Kidney capillary endothelial cell (primary cell): ENCODE data around the gene DLG5.

Experiments used
- DNase-seq: peaks from one replicate; pipeline ENCODE4 v3.0.0-alpha.2; 2018; ENCODE audit warnings: low spot score

Gene DLG5

DNA sequence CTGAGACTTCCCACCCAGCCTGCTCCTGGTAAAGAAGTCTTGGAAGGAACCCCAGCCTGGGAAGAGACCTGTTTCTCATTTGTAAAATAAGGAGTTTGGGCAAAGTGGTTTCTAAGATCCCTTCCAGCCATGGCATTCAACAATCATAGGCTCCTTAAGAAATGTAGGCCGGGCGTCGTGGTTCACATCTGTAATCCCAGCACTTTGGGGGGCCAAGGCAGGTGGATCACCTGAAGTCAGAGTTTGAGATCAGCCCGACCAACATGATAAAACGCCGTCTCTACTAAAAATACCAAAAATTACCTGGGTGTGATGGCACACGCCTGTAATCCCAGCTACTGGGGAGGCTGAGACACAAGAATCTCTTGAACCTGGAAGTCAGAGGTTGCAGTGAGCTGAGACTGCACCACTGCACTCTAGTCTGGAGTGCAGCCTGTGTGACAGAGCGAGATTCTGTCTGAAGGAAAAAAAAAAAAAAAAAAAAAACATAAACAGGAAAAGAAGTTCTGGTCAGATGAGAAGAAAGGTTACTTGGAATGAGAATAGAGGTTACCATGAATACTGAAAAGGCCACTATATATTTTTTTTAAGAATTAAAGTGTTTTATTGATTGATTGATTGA lies 15.9 kb downstream of the DLG5 start:
- no peak for DNase-seq

DNA sequence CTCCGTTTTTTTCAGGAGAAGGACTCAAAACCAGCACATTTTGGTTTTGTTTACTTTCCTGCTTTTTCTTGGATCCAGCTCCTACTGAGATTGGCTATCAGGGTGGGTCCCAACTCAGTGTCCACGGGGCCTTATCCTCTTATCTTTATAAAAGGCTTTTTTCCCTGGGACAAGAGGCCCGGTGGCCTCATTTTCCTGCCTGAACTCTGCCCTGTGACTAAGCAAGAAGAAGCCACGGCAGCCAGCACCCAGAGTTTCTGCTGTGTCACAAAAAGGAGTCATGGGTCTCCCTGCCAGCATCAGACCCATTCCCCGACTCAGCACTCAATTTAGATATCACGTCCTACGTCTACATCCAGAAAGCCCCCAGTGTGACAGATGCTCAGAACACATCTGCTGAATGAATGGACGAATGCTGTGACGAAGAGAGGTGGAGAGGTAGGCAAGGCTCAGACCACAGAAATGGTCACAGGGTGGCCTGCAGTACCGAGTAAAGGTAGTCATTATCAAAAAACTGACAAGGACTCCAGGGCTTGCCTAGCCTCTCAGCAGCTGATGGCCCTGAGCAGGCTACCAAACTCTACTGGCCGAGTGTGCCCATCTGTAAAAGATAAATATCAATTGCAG lies 16.7 kb downstream of the DLG5 start:
- no peak for DNase-seq

DNA sequence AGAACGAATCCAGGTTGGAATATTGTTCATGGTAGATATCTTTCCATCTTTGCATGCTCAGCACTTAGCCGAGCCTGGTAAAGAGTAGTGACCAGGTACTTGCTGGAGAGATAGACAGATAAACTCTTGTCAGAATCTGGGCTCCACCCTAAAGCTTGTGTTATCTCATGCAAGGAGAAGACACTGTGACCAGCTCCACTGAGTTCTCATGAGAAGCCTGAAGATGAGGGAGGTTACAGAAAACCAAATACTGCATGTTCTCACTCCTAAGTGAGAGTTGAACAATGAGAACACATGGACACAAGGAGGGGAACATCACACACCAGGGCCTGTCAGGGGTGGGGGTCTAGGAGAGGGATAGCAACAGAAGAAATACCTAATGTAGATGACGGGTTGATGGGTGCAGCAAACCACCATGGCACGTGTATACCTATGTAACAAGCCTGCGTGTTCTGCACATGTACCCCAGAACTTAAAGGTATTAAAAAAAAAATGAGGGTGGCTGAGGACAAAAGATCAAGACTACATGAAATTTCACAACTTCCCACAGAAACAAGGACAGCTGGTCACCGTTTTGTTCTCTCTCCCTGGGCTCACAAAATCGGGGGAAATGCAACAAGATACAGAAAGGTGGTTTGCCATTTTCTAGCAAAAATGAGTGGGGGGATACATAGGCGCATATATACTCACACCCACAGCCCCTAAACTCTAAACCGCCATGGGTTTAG lies 17.4 kb downstream of the DLG5 start:
- DNase-seq, result no peak

- DNase-seq, result no peak
Observed at GRCh38 chr10:77907900-77908717, 18.4 kb downstream of the DLG5 start.

DNA sequence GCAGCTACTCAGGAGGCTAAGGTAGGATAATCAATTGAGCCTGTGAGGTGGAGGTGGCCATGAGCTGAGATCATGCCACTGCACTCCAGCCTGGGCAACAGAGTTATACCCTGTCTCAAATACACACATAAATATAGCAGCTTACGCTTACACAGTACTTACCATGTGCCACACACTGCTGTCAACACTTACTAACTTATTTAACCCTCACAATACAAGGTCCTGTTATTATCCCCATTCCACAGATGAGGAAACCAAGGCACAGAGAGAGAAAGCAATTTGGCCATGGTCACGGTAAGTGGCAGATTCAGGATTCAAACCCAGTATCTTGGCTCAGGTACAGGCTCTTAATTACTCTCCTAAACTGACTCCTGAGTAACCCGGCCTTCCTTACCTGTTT lies 19.1 kb downstream of the DLG5 start:
- DNase-seq, result no peak

- no peak for DNase-seq
Observed at GRCh38 chr10:77906951-77907421, 19.6 kb downstream of the DLG5 start.

DNA sequence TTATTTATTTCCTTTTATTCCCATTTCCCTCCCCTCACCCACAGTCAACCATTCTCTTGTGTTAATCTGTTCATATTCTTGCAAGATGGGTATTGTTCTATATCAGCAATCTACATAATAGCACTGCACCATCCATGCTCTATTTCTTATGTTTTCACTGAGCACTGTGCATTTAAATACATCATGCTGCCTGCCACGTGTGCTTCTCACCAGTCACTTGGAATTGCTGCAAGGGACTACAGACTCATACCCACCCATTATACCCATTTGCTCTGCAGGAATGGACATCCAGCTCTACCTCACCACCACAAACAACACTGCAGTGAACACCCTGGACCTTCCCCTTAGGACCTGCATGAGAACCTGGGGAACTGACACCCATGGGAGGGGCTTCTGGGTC lies 20.8 kb downstream of the DLG5 start:
- DNase-seq, result no peak

DNA sequence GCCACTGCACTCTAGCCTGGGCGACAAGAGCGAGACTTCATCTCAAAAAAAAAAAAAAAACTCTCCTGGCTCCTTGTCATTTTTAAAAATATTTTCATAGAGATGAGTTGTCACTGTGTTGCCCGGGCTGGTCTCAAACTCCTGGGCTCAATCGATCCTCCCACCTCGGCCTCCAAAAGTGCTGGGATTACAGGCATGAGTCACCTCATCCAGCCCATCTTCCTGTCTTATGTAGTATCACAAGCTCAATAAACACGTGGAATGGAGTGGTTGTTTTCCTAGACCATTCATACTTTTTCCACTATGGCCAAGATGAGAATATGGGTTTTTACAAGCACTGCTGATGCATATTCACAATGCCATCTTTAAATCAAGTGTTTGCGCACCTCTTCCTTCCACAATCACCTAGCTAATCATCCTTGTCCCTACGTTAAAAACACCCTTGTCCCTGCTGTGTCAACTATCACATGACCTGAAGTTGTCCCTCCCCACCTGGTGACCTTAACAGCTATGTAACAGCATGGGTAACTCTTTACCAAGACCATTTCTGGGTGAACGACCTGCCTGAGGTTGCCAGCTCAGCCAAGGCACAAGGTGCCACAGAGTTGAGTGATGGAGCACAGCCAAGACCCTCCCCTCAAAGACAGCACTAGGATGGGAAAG lies 21.3 kb downstream of the DLG5 start:
- DNase-seq, result no peak

DNA sequence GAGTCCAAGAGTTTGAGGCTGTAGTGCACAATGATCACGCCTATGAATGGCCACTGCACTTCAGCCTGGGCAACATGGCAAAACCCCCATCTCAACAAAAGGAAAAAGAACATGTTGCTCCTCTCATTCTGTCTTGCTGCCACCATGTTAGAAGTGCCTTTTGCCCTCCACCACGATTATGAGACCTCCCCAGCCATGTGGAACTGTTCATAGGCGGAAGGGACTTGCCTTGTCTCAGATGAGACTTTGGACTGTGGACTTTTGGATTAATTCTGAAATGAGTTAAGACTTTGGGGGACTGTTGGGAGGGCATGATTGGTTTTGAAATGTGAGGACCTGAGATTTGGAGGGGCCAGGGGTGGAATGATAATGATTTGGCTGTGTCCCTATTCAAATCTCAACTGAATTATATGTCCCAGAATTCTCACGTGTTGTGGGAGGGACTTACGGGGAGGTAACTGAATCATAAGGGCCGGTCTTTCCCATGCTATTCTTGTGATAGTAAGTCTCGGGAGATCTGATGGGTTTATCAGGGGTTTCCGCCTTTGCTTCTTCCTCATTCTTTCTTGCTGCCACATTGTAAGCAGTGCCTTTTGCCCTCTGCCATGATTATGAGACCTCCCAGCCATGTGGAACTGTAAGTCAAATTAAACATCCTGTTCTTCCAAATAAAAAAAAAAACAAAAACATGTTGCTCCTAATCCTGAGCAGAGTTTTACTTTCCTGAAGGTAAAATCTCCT lies 22.3 kb downstream of the DLG5 start:
- DNase-seq, result no peak

DNA sequence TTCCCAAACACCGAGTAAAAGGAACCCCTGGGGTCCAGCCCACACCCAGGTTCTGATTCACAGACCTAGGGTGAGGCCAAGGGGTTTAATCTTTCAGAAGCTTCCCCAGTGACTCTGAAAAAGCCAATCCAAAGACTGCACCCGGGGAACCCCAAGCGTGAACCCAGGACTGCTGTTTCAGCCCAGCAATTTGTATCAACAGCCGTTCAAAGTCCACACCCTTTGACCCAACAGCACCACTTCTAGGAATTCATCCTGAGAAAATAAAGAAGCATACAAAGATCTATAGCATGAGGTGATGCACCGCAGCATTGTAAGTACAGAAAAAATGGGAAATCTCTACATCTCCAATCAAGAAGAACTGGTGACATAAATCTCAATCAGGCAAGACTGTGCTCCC lies 24.4 kb downstream of the DLG5 start:
- no peak for DNase-seq

DNA sequence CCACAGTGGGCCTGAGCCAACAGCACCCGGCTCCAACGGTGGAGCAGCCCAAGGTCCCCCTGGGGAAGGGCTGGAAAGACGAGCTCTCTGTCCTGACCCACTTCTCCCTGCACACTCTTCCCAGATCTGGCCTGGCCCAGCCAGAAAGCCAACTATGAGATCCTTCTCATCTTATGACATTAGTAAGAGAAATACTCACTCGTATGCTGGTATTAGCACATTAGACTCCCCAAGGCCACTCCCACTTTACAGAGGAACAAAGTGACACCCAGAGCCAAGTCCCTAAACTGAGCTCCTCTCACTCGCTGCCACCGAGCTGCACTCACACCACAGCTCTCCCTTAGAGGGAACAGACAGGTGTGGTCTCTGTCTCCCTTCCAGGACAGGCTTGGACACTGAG lies 24.8 kb downstream of the DLG5 start:
- DNase-seq, result no peak

- DNase-seq, result no peak
Observed at GRCh38 chr10:77899690-77900089, 26.9 kb downstream of the DLG5 start.

- DNase-seq, result no peak
Observed at GRCh38 chr10:77899080-77899477, 27.5 kb downstream of the DLG5 start.

- DNase-seq, result no peak
Observed at GRCh38 chr10:77898323-77899079, 28.1 kb downstream of the DLG5 start.

GRCh38 chr10:77896058-77896457 lies 30.5 kb downstream of the DLG5 start:
- no peak for DNase-seq

GRCh38 chr10:77894058-77894457 lies 32.5 kb downstream of the DLG5 start:
- no peak for DNase-seq

GRCh38 chr10:77893386-77893785 lies 33.2 kb downstream of the DLG5 start:
- no peak for DNase-seq

DNA sequence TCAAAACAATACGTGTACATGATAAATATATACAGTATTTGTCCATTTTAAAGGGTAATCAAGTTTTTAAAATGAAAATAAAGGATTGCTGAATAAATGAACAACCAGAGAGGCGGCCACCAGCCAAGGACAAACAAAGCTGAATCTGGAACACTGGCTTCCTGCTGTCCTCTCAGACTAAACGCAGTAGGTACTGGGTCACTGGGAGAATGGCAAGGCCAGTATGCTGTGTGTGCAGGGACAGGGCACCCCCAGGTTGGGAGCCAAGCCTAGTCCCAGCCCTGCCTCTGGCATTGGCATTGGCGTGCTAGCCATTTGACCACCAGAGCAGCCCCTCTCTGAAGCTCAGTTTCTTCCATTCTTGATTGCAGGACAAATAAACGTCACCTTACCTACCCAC lies 33.8 kb downstream of the DLG5 start:
- DNase-seq, result no peak

GRCh38 chr10:77892021-77892739 lies 34.4 kb downstream of the DLG5 start:
- DNase-seq, result no peak

GRCh38 chr10:77890097-77890496 lies 36.5 kb downstream of the DLG5 start:
- no peak for DNase-seq
